WTC11 (cell line): Measurements from ENCODE around the gene SCAF4. TPM values are rescaled to one million over a fixed set of nuclear protein-coding genes. Genes with fewer than 3 reads are reported as not detected.

ENCODE experiments used
- ATAC-seq: fragments of 200-7000 bp; cut with Tn5 transposase; 2 replicates; pipeline ENCODE4 v1.10.0; 2021; ENCODE audit warnings: mild to moderate bottlenecking, moderate library complexity
- CTCF ChIA-PET: fragments of 300-600 bp; sonication (Branson Sonifier 250); formaldehyde crosslinking; loops from one replicate; lab custom pipeline; 2021; ENCODE audit warnings: antibody characterized with exemption; lab: Charles Lee
- POLR2A ChIA-PET: fragments of 350-600 bp; sonication (Branson Sonifier 250); formaldehyde crosslinking; loops from one replicate; lab custom pipeline; 2021; ENCODE audit warnings: antibody characterized with exemption; lab: Charles Lee
- DNase-seq: peaks from one replicate; pipeline ENCODE4 v3.0.0; 2021; ENCODE audit warnings: low spot score
- H3K27ac Mint-ChIP-seq: 2 replicates; pipeline ENCODE4 v1.8.0; 2021; ENCODE audit warnings: mixed read lengths
- H3K27me3 Mint-ChIP-seq: 2 replicates; pipeline ENCODE4 v1.8.0; 2021; ENCODE audit warnings: low read depth, mild to moderate bottlenecking, moderate library complexity, mixed read lengths
- H3K36me3 Mint-ChIP-seq: 2 replicates; pipeline ENCODE4 v1.8.0; 2021; ENCODE audit warnings: mixed read lengths
- H3K4me1 Mint-ChIP-seq: 2 replicates; pipeline ENCODE4 v1.8.0; 2022; ENCODE audit warnings: mixed read lengths
- H3K4me3 Mint-ChIP-seq: 2 replicates; pipeline ENCODE4 v1.8.0; 2021; ENCODE audit warnings: mild to moderate bottlenecking, moderate library complexity, mixed read lengths
- H3K9me3 Mint-ChIP-seq: 2 replicates; pipeline ENCODE4 v1.8.0; 2021; ENCODE audit warnings: mixed read lengths
- ELF4 ChIP-seq: sonication (generic); formaldehyde crosslinking; IDR thresholded peaks from 2 replicates; pipeline ENCODE4 v1.8.1; 2022; ENCODE audit warnings: low read depth, mild to moderate bottlenecking, moderate library complexity, missing genetic modification reagents
- ESRRA ChIP-seq: sonication (generic); formaldehyde crosslinking; IDR thresholded peaks from 2 replicates; pipeline ENCODE4 v1.8.1; 2022; ENCODE audit warnings: mild to moderate bottlenecking, missing genetic modification reagents, borderline replicate concordance
- FOXK1 ChIP-seq: sonication (generic); formaldehyde crosslinking; IDR thresholded peaks from 2 replicates; pipeline ENCODE4 v1.8.0; 2022; ENCODE audit warnings: mild to moderate bottlenecking, moderate library complexity, missing genetic modification reagents
- GABPB1 ChIP-seq: sonication (generic); formaldehyde crosslinking; IDR thresholded peaks from 2 replicates; pipeline ENCODE4 v1.8.1; 2023; ENCODE audit warnings: mild to moderate bottlenecking, missing genetic modification reagents
- GTF2I ChIP-seq: fragments of 250-450 bp; sonication (Bioruptor Pico); conservative IDR thresholded peaks from 2 replicates; pipeline ENCODE4 v1.4.0; 2021; ENCODE audit warnings: mild to moderate bottlenecking
- KAT7 ChIP-seq: sonication (generic); formaldehyde crosslinking; IDR thresholded peaks from 2 replicates; pipeline ENCODE4 v1.8.1; 2023; ENCODE audit warnings: missing genetic modification reagents, mild to moderate bottlenecking, borderline replicate concordance
- MYBL2 ChIP-seq: sonication (generic); formaldehyde crosslinking; IDR thresholded peaks from 2 replicates; pipeline ENCODE4 v1.8.1; 2023; ENCODE audit warnings: mild to moderate bottlenecking, moderate library complexity, missing genetic modification reagents
- NFATC4 ChIP-seq: fragments of 250-450 bp; sonication (Bioruptor Pico); IDR thresholded peaks from 2 replicates; pipeline ENCODE4 v1.9.0; 2021; ENCODE audit warnings: mild to moderate bottlenecking
- NFYB ChIP-seq: sonication (generic); formaldehyde crosslinking; conservative IDR thresholded peaks from 2 replicates; pipeline ENCODE4 v1.8.0; 2022; ENCODE audit warnings: low read depth, missing genetic modification reagents
- NR1H2 ChIP-seq: sonication (generic); formaldehyde crosslinking; IDR thresholded peaks from 2 replicates; pipeline ENCODE4 v1.9.0; 2021; ENCODE audit warnings: mild to moderate bottlenecking, moderate library complexity, missing genetic modification reagents
- NR2C2 ChIP-seq: sonication (generic); formaldehyde crosslinking; IDR thresholded peaks from 2 replicates; pipeline ENCODE4 v1.8.0; 2022; ENCODE audit warnings: mild to moderate bottlenecking, missing genetic modification reagents
- RELA ChIP-seq: sonication (generic); formaldehyde crosslinking; IDR thresholded peaks from 2 replicates; pipeline ENCODE4 v1.8.1; 2022; ENCODE audit warnings: missing genetic modification reagents, mild to moderate bottlenecking, borderline replicate concordance
- RORB ChIP-seq: fragments of 250-450 bp; sonication (Bioruptor Pico); IDR thresholded peaks from 2 replicates; pipeline ENCODE4 v1.9.0; 2021; ENCODE audit warnings: mild to moderate bottlenecking
- SOX15 ChIP-seq: fragments of 250-450 bp; sonication (Bioruptor Pico); IDR thresholded peaks from 2 replicates; pipeline ENCODE4 v1.9.0; 2021; ENCODE audit warnings: mild to moderate bottlenecking
- TP53 ChIP-seq: sonication (generic); formaldehyde crosslinking; IDR thresholded peaks from 2 replicates; pipeline ENCODE4 v1.8.1; 2023; ENCODE audit warnings: mild to moderate bottlenecking, missing genetic modification reagents
- ZNF219 ChIP-seq: sonication (generic); formaldehyde crosslinking; IDR thresholded peaks from 2 replicates; pipeline ENCODE4 v1.8.0; 2023; ENCODE audit warnings: missing genetic modification reagents, mild to moderate bottlenecking, borderline replicate concordance
- ZNF232 ChIP-seq: sonication (generic); formaldehyde crosslinking; IDR thresholded peaks from 2 replicates; pipeline ENCODE4 v1.8.0; 2022; ENCODE audit warnings: mild to moderate bottlenecking, missing genetic modification reagents
- ZNF416 ChIP-seq: fragments of 250-450 bp; sonication (Bioruptor Pico); IDR thresholded peaks from 2 replicates; pipeline ENCODE4 v1.9.0; 2021; ENCODE audit warnings: mild to moderate bottlenecking, inconsistent platforms
- ZNF423 ChIP-seq: fragments of 250-450 bp; sonication (Bioruptor Pico); IDR thresholded peaks from 2 replicates; pipeline ENCODE4 v2.1.2; 2022; ENCODE audit warnings: mild to moderate bottlenecking, moderate library complexity
- total RNA-seq: library from RNA; stranded (reverse); gene quantifications from 3 replicates; pipeline ENCODE4 v1.2.3, GENCODE V29; 2021
- TF ChIP-seq, protein P1 (sequence below): fragments of 250-450 bp; sonication (Bioruptor Pico); IDR thresholded peaks from 2 replicates; pipeline ENCODE4 v1.9.0; 2021; ENCODE audit warnings: mild to moderate bottlenecking, borderline replicate concordance
- TF ChIP-seq, protein P2 (sequence below): sonication (generic); formaldehyde crosslinking; IDR thresholded peaks from 2 replicates; pipeline ENCODE4 v1.8.1; 2023; ENCODE audit warnings: mild to moderate bottlenecking, missing genetic modification reagents, moderate library complexity
- TF ChIP-seq, protein P3 (sequence below): sonication (generic); formaldehyde crosslinking; IDR thresholded peaks from 2 replicates; pipeline ENCODE4 v1.8.0; 2022; ENCODE audit warnings: mild to moderate bottlenecking, missing genetic modification reagents
- TF ChIP-seq, protein P4 (sequence below): sonication (generic); formaldehyde crosslinking; IDR thresholded peaks from 2 replicates; pipeline ENCODE4 v1.8.1; 2022; ENCODE audit warnings: mild to moderate bottlenecking, moderate library complexity, missing genetic modification reagents
- TF ChIP-seq, protein P5 (sequence below): sonication (generic); formaldehyde crosslinking; IDR thresholded peaks from 2 replicates; pipeline ENCODE4 v1.8.1; 2023; ENCODE audit warnings: mild to moderate bottlenecking, missing genetic modification reagents, moderate library complexity
- TF ChIP-seq, protein P6 (sequence below): sonication (generic); formaldehyde crosslinking; IDR thresholded peaks from 2 replicates; pipeline ENCODE4 v1.8.1; 2022; ENCODE audit warnings: mild to moderate bottlenecking, missing genetic modification reagents, moderate library complexity, borderline replicate concordance
- TF ChIP-seq, protein P7 (sequence below): fragments of 200-600 bp; IDR thresholded peaks from 2 replicates; pipeline ENCODE4 v1.8.0; 2022; ENCODE audit warnings: antibody characterized with exemption

SCAF4 gene
- total RNA-seq, 1 experiment from 2014 or later = 54.0 TPM

DNA sequence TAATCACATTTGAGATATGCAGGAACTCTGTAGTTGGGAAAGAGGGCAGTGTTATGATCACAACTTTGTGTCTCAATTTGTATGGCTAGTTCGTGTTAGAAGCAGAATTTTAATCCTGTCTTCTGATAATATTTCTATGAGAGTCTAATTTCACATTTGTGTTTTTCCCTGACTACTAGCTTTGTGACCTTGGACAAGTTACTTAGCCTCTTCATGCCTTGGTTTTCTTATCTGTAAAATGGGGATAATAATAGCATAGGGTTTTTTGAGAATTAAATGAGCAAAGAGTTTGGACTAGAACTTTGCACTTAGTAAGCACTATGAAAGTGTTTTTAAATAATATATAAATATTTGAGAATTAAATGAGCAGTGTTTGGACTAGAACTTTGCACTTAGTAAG lies 24.9 kb upstream of the SCAF4 start:
- DNase-seq (no peak), ATAC-seq (no peak)
- POLR2A ChIA-PET = no interaction called here
- Mint-ChIP-seq H3K27ac (no peak overlapping the region), H3K27me3 (no peaks in the 10 kb centered on the region), H3K4me3 (no peak overlapping the region), H3K36me3 (no peaks in the 10 kb centered on the region), H3K9me3 (0 out of 2 replicates have a peak, but pooled peaks cover 4% of the 10 kb centered on the region), H3K4me1 (peaks cover 17% of the 10 kb centered on the region)
- TF ChIP-seq NR1H2 (CRISPR knock-in tag) (no peak), ELF4 (no peak), GTF2I (CRISPR knock-in tag) (no peak), SOX15 (CRISPR knock-in tag) (no peak), TP53 (CRISPR knock-in tag) (no peak), MYBL2 (CRISPR knock-in tag) (no peak), NFYB (CRISPR knock-in tag) (no peak), ESRRA (no peak), ZNF423 (CRISPR knock-in tag) (no peak), NR2C2 (no peak), FOXK1 (CRISPR knock-in tag) (no peak), NFATC4 (CRISPR knock-in tag) (no peak)
- TF ChIP-seq, protein P1, sequence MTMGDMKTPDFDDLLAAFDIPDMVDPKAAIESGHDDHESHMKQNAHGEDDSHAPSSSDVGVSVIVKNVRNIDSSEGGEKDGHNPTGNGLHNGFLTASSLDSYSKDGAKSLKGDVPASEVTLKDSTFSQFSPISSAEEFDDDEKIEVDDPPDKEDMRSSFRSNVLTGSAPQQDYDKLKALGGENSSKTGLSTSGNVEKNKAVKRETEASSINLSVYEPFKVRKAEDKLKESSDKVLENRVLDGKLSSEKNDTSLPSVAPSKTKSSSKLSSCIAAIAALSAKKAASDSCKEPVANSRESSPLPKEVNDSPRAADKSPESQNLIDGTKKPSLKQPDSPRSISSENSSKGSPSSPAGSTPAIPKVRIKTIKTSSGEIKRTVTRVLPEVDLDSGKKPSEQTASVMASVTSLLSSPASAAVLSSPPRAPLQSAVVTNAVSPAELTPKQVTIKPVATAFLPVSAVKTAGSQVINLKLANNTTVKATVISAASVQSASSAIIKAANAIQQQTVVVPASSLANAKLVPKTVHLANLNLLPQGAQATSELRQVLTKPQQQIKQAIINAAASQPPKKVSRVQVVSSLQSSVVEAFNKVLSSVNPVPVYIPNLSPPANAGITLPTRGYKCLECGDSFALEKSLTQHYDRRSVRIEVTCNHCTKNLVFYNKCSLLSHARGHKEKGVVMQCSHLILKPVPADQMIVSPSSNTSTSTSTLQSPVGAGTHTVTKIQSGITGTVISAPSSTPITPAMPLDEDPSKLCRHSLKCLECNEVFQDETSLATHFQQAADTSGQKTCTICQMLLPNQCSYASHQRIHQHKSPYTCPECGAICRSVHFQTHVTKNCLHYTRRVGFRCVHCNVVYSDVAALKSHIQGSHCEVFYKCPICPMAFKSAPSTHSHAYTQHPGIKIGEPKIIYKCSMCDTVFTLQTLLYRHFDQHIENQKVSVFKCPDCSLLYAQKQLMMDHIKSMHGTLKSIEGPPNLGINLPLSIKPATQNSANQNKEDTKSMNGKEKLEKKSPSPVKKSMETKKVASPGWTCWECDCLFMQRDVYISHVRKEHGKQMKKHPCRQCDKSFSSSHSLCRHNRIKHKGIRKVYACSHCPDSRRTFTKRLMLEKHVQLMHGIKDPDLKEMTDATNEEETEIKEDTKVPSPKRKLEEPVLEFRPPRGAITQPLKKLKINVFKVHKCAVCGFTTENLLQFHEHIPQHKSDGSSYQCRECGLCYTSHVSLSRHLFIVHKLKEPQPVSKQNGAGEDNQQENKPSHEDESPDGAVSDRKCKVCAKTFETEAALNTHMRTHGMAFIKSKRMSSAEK (CRISPR knock-in tag) = no peak
- TF ChIP-seq, protein P2, sequence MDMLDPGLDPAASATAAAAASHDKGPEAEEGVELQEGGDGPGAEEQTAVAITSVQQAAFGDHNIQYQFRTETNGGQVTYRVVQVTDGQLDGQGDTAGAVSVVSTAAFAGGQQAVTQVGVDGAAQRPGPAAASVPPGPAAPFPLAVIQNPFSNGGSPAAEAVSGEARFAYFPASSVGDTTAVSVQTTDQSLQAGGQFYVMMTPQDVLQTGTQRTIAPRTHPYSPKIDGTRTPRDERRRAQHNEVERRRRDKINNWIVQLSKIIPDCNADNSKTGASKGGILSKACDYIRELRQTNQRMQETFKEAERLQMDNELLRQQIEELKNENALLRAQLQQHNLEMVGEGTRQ (CRISPR knock-in tag) = no peak
- TF ChIP-seq, protein P3, sequence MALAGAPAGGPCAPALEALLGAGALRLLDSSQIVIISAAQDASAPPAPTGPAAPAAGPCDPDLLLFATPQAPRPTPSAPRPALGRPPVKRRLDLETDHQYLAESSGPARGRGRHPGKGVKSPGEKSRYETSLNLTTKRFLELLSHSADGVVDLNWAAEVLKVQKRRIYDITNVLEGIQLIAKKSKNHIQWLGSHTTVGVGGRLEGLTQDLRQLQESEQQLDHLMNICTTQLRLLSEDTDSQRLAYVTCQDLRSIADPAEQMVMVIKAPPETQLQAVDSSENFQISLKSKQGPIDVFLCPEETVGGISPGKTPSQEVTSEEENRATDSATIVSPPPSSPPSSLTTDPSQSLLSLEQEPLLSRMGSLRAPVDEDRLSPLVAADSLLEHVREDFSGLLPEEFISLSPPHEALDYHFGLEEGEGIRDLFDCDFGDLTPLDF (CRISPR knock-in tag) = no peak
- TF ChIP-seq, protein P4, sequence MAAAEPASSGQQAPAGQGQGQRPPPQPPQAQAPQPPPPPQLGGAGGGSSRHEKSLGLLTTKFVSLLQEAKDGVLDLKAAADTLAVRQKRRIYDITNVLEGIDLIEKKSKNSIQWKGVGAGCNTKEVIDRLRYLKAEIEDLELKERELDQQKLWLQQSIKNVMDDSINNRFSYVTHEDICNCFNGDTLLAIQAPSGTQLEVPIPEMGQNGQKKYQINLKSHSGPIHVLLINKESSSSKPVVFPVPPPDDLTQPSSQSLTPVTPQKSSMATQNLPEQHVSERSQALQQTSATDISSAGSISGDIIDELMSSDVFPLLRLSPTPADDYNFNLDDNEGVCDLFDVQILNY = no peak
- CTCF ChIA-PET = interaction anchor here (0.7 kb wide), 1 partner anchor 29 kb away, joined by 4 read pairs; no protein-coding TSS in a partner anchor

DNA sequence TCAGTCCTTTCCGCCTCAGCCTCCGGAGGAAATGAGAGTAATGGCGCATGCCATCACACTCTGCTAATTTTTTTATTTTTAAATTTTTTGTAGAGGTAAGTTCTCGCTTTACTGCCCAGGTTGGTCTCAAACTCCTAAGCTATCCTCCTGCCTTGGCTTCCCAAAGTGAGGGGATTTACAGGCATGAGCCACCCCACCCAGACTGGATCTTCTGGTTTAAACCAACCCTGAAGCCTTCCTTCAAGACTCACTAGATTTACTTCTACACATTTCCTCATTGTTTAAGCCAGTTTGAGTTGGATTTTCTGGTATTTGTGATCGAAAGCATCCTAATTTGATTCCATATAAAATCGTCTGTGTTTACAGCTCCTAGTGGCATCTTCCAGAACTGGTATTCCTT lies 23.1 kb upstream of the SCAF4 start:
- H3K4me3 Mint-ChIP-seq = no peak overlapping the region
- no peak overlapping the region for H3K27ac Mint-ChIP-seq
- 0 out of 2 replicates have a peak, but pooled peaks cover 4% of the 10 kb centered on the region for H3K9me3 Mint-ChIP-seq
- ChIA-PET CTCF (interaction anchor here (0.9 to 1.2 kb wide), 2 partner anchors 31 to 111 kb away, joined by 3 to 6 read pairs; no protein-coding TSS in a partner anchor), POLR2A (no interaction called here)
- no peaks in the 10 kb centered on the region for H3K27me3 Mint-ChIP-seq
- peaks cover 17% of the 10 kb centered on the region for H3K4me1 Mint-ChIP-seq
- no peaks in the 10 kb centered on the region for H3K36me3 Mint-ChIP-seq
- ATAC-seq = no peak
- DNase-seq = no peak
- TF ChIP-seq ELF4 = no peak
- TF ChIP-seq, protein P5, sequence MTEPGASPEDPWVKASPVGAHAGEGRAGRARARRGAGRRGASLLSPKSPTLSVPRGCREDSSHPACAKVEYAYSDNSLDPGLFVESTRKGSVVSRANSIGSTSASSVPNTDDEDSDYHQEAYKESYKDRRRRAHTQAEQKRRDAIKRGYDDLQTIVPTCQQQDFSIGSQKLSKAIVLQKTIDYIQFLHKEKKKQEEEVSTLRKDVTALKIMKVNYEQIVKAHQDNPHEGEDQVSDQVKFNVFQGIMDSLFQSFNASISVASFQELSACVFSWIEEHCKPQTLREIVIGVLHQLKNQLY (CRISPR knock-in tag) = no peak
- no peak for TF ChIP-seq ZNF219 (CRISPR knock-in tag)
- TF ChIP-seq RORB (CRISPR knock-in tag) = no peak
- TF ChIP-seq KAT7 (CRISPR knock-in tag) = no peak
- TF ChIP-seq, protein P6, sequence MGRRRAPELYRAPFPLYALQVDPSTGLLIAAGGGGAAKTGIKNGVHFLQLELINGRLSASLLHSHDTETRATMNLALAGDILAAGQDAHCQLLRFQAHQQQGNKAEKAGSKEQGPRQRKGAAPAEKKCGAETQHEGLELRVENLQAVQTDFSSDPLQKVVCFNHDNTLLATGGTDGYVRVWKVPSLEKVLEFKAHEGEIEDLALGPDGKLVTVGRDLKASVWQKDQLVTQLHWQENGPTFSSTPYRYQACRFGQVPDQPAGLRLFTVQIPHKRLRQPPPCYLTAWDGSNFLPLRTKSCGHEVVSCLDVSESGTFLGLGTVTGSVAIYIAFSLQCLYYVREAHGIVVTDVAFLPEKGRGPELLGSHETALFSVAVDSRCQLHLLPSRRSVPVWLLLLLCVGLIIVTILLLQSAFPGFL (CRISPR knock-in tag) = no peak
- TF ChIP-seq MYBL2 (CRISPR knock-in tag) = no peak
- no peak for TF ChIP-seq RELA
- no peak for TF ChIP-seq ZNF232 (CRISPR knock-in tag)
- TF ChIP-seq GTF2I (CRISPR knock-in tag) = no peak
- no peak for TF ChIP-seq ZNF416 (CRISPR knock-in tag)
- TF ChIP-seq, protein P7, sequence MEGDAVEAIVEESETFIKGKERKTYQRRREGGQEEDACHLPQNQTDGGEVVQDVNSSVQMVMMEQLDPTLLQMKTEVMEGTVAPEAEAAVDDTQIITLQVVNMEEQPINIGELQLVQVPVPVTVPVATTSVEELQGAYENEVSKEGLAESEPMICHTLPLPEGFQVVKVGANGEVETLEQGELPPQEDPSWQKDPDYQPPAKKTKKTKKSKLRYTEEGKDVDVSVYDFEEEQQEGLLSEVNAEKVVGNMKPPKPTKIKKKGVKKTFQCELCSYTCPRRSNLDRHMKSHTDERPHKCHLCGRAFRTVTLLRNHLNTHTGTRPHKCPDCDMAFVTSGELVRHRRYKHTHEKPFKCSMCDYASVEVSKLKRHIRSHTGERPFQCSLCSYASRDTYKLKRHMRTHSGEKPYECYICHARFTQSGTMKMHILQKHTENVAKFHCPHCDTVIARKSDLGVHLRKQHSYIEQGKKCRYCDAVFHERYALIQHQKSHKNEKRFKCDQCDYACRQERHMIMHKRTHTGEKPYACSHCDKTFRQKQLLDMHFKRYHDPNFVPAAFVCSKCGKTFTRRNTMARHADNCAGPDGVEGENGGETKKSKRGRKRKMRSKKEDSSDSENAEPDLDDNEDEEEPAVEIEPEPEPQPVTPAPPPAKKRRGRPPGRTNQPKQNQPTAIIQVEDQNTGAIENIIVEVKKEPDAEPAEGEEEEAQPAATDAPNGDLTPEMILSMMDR = no peak
- TF ChIP-seq GABPB1 (CRISPR knock-in tag) = no peak
